ENCODE measurements around the gene SHROOM4.

- TF ChIP-seq CTCF (IDR thresholded peaks at IDR 0.05; ENCODE audit: low read depth, low read length) (no peak), POLR2A (IDR thresholded peaks at IDR 0.05; ENCODE audit: extremely low read depth, insufficient read length) (no peak), MYC (IDR thresholded peaks at IDR 0.05; ENCODE audit: low read depth, low read length) (no peak)
Observed at GRCh38 chrX:50644496-50644895, 169.5 kb downstream of the SHROOM4 start.
